ENCODE measurements around the gene NCKAP5L. TPM values are rescaled to one million over a fixed set of nuclear protein-coding genes. Genes with fewer than 3 reads are reported as not detected.

Gene NCKAP5L
- total and polyA plus RNA-seq, 2 donors (not counting 3 experiments of a cell fraction or from before 2014, with no cell fraction given): 17.4 to 46.1 TPM

DNA sequence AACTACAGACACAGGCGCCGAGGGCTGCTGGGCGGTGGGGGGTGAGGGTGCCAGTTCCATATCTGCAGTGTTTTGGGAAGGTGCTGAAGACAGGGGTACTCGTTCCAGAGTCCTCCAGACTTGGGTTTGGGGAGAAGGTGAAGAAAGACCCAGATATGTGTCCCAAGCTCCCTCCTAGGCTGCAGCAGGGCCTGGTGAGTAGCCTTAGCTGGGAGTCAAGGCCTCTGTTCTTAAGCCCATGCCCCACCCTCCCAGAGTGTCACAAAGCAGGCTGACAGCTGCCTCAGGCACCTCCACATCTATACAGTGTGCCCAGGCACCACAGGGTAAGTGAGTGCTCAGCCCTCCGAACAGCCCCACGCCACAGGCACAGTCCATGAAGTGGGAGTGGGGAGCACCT lies 4.3 kb downstream of the NCKAP5L start:
- CTCF ChIA-PET: interaction anchor here (9.0 kb wide), 1 partner anchor 15 kb away, joined by 54 read pairs; no protein-coding TSS in a partner anchor

More for the DNA sequence above, 4.3 kb downstream of the NCKAP5L start:
- Histone ChIP-seq H3K27ac (ENCODE audit: insufficient read depth, low read depth, low read length) (no peak overlapping the region), H3K4me2 (ENCODE audit: insufficient read depth, low read length) (no peak overlapping the region), H2AFZ (ENCODE audit: low read depth, low read length) (no peak overlapping the region), H3K27me3 (ENCODE audit: control insufficient read depth in 2 of 2, insufficient read depth in 2 of 2, low read length in 2 of 2) (no peaks in the 10 kb centered on the region), H3K9ac (replicated peaks; ENCODE audit: extremely low read depth, insufficient read depth, low read length) (no peak overlapping the region), H3K79me2 (ENCODE audit: control insufficient read depth, insufficient read depth, low read length) (peaks cover 65% of the 10 kb centered on the region), H3K36me3 (ENCODE audit: control insufficient read depth in 2 of 2, extremely low read depth in 1 of 2, insufficient read depth in 2 of 2, low read length in 2 of 2) (peaks cover 0 to 4% of the 10 kb centered on the region in 2 experiments), H3K4me3 (replicated peaks in 1 of 3; ENCODE audit: insufficient read depth in 1 of 3, low read depth in 1 of 3, low read length in 3 of 3) (no peak overlapping the region), H3K9me3 (replicated peaks; ENCODE audit: control insufficient read depth, insufficient read depth, low read length) (no peaks in the 10 kb centered on the region), H3K4me1 (ENCODE audit: control insufficient read depth, extremely low read depth, insufficient read depth, low read length) (peaks cover 55% of the 10 kb centered on the region), H4K20me1 (replicated peaks; ENCODE audit: control insufficient read depth, extremely low read depth, insufficient read depth, low read length) (no peaks in the 10 kb centered on the region), H3K9me1 (replicated peaks; ENCODE audit: control insufficient read depth, extremely low read depth, insufficient read depth, low read length) (no peaks in the 10 kb centered on the region)
- BruUV-seq (replicated peaks): no TSS peak
- TF ChIP-seq POLR2A (IDR thresholded peaks at IDR 0.05; ENCODE audit: low read depth, low read length): no peak
- TF ChIP-seq MYC (IDR thresholded peaks at IDR 0.05; ENCODE audit: low read depth, low read length): no peak
- TF ChIP-seq POLR2AphosphoS5 (IDR thresholded peaks at IDR 0.05; ENCODE audit: insufficient read depth, low read depth, low read length): no peak
- TF ChIP-seq FOS (IDR thresholded peaks at IDR 0.05; ENCODE audit: borderline replicate concordance, insufficient read depth, low read length): no peak
- no peak for TF ChIP-seq GATA2 (IDR thresholded peaks at IDR 0.05; ENCODE audit: insufficient read depth, insufficient read length, low read depth, low read length)
- TF ChIP-seq, protein P1, sequence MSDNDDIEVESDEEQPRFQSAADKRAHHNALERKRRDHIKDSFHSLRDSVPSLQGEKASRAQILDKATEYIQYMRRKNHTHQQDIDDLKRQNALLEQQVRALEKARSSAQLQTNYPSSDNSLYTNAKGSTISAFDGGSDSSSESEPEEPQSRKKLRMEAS (IDR thresholded peaks at IDR 0.05; ENCODE audit: insufficient read depth, insufficient read length): no peak
- TF ChIP-seq EZH2 (IDR thresholded peaks at IDR 0.05; ENCODE audit: borderline replicate concordance, low read depth, low read length, severe bottlenecking): no peak
- no peak for TF ChIP-seq JUN (IDR thresholded peaks at IDR 0.05; ENCODE audit: borderline replicate concordance, insufficient read depth, insufficient read length, low read depth)
- TF ChIP-seq, protein P2, sequence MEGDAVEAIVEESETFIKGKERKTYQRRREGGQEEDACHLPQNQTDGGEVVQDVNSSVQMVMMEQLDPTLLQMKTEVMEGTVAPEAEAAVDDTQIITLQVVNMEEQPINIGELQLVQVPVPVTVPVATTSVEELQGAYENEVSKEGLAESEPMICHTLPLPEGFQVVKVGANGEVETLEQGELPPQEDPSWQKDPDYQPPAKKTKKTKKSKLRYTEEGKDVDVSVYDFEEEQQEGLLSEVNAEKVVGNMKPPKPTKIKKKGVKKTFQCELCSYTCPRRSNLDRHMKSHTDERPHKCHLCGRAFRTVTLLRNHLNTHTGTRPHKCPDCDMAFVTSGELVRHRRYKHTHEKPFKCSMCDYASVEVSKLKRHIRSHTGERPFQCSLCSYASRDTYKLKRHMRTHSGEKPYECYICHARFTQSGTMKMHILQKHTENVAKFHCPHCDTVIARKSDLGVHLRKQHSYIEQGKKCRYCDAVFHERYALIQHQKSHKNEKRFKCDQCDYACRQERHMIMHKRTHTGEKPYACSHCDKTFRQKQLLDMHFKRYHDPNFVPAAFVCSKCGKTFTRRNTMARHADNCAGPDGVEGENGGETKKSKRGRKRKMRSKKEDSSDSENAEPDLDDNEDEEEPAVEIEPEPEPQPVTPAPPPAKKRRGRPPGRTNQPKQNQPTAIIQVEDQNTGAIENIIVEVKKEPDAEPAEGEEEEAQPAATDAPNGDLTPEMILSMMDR (IDR thresholded peaks at IDR 0.05; ENCODE audit: extremely low read depth in 1 of 2, insufficient read depth in 1 of 2, low read depth in 1 of 2, low read length in 2 of 2): no peak
- FAIRE-seq (no peak), DNase-seq (ENCODE audit: low read depth, low spot score) (no peak)
- intact Hi-C loops (cut with micrococcal nuclease) (no loop called here), dilution Hi-C loops (cut with MboI; ENCODE audit: extremely low pct_ligation_motif_present, low sequenced_read_pairs) (no loop called here)
- POLR2A ChIA-PET: no interaction called here
